Epithelial cell of prostate (primary cell): ENCODE measurements around the gene GLT6D1.

ENCODE experiments used
- DNase-seq: peaks from one replicate; pipeline ENCODE4 v3.0.0-alpha.2; 2011; ENCODE audit warnings: low read depth, low spot score
- H3K27ac ChIP-seq: fragments of 450-650 bp; 2 replicates; pipeline ENCODE4 v1.5.1; 2017; ENCODE audit warnings: mild to moderate bottlenecking

The GLT6D1 gene

DNA sequence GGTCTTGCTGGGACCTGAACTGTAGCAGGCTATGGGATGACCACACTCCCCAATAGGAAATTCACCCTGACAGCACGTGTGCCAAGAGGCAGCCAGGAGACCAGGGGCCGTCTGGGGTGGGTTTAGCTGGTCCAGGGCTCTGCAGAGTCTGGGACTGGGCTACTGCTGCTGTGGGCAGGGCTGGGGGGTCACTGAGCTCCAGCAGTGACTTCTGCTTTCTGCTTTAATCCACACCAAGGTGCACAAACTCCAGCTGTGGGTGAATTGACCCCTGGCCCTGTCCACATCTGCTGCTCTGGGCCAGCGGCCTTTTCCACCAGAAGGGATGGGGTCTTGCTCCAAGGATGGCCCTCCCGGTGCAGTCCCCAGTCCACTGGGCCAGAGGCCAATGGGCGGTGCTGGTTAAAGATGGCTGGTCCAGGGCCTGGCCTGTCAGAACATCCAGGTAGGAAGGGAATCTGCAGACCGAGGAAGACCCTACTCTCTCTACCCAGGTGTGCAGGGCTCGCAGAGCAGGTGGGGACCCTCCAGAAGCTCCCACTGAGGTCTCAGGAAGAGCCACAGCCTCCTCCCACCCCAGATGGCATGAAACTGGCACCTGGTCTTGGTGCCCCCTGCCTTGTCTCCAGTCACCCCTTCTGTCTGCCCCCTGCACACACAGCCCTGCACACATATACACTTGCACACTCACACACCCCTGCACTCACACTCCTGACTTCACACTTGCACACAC, 28.0 kb downstream of the GLT6D1 start:
- no peak overlapping the region for H3K27ac ChIP-seq
- DNase-seq, result no peak

DNA sequence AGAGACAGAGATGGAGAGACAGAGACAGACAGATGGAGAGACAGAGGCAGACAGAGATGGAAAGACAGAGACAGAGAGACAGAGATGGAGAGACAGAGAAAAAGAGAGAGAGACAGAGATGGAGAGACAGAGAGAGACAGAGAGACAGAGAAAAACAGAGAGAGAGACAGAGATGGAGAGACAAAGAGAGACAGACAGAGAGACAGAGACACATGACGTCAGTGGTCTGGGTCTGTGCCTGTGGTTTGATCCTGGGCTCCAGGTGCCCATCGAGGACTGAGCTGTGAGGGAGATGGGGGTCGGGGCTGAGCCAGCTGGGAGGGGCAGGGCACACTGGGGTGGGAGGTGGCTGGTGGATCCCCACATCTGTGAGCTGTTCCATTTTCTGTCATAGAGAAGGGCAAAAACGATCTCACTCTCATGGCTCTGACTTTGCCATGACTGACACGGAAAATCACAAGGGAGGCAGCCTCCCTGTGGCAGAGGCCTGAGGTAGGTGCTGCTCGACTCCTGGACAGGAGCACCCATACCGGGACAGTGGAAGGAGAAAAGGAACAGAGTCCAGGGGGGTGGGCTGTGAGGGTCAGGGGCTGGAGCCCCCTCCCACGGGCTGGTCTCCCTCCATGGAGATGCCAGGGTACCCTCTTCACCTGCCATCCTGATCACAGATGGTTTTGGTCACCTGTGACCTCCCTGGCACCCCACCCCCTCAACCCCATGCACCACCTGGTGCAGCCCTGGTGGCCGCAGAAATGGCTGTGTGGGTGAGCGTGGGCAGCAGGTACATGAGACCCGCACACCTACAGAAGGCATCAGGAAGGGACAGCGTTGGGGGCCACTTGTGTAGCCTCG, 28.8 kb downstream of the GLT6D1 start:
- DNase-seq, result no peak
- no peak overlapping the region for H3K27ac ChIP-seq

DNA sequence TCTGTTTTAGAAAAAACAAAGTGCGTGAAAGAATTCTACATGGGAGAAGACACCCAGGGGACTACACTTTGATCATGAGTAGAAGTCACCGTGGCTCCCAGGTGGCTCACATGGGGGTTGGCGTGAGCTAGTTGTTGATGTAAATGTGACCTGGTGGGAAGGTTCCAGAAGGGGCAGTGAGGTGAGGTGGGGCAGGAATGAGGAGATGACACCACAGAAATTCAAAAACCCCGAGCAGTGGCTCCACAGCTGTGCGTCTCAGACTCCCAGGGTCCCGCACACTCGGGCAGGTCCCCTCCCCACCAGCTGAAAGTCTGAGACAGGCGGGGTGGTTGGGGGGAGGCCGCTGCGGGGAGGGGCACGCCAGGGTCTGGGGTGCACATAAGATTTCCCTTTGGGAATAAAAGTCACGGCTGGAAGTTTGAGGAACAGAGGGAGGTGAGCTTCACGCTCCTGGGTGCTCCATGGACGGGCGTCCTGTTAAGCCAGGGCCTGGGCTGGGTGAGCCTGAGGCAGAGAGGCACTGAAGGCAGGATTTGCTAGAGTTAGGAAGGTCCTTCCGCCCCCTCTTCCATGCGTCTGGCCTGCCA, 29.9 kb downstream of the GLT6D1 start:
- no peak for DNase-seq

DNA sequence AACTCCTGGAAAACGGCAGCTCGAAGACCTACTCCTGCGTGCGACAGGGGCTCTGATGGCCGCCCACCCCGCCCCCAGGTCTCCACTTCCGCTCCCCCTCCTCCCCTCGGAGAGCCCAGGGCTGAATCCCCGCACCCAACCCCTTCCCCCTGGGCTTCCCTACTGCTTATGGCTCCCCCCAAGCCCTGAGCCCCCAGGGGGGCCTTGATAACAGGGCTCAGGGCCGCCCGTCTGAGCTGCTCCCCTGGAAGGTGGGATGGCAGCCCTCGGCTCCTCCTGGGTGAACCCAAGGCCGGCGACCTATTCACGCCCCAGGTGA, 30.4 kb downstream of the GLT6D1 start:
- no peak for DNase-seq
- no peak overlapping the region for H3K27ac ChIP-seq

More for the DNA sequence above, 29.9 kb downstream of the GLT6D1 start:
- H3K27ac ChIP-seq, result no peak overlapping the region

DNA sequence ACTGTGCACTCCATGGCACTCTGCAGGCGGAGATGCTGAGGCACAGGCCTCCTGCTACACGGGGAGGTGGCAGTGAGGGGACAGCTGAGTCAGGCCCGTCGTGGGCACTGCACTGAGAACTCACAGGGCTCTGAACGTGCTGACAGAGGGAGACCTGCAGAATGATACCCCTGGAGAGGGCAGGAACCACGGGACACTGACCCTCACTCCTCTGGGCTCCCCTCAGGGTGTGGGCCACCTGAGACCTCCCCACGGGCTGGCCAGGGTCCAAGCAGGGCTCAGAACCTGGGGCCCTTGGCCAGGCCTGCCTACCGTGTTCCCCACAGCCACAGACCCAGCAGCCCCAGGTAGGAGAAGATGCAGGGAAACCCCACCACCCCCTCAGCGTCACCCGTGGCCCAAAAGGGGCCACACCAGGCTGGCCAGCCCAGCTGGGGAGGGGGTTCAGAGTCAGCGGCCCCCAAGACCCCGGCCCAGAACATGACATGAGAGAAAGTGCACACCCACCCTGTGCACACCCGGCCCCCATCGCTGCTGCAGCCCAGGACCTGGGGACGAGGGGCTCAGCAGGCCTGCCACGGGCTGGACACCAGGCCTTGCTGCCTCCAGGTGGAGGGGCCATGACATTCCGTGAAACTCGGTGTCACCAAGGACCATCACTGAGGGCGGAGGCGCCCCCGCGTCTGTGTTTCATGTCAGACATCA, 30.9 kb downstream of the GLT6D1 start:
- no peak for DNase-seq
- H3K27ac ChIP-seq, result no peak overlapping the region

DNA sequence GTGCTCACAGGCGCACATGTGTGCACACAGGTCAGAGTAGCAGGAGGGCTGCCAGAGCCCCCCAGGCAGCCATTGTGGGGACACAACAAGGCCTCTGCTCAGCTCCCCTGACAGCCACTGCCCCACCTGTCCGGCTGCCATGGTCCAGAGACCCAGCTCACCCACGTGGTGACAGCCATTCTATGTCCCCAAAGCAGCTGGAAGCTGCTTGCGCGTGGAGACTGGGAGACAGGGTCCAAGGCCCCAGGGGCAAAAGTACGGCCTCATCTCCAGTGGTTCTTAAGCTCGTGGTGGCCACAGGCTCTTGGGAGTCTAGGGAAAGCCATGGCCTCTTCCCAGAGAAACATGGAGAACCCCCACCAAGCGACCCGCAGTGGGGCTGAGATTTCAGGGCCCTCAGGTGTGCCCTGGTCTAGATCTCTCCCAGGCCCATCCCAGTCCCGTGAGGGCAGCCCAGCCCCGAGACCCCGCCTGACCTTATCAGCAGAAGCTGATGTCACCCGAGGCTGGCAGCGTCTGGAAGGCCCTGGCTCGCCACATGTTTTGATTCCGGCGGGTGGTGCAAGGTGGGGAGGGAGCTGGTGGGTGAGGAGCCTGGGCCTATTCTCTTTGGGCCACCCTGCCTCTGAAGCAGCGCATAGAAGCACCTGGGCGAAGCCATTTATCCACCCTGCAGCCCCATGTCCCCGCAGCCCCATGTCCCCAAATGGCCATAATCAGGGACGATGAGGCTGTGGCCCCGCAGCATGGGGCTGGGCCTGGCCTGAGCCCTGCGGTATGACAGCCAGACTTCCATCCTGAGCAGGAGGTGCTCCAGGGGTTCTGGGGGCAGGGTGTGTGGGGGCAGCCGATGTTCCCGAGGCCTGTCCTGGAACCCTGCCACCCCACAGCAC, 31.7 kb downstream of the GLT6D1 start:
- H3K27ac ChIP-seq, result no peak overlapping the region
- no peak for DNase-seq

DNA sequence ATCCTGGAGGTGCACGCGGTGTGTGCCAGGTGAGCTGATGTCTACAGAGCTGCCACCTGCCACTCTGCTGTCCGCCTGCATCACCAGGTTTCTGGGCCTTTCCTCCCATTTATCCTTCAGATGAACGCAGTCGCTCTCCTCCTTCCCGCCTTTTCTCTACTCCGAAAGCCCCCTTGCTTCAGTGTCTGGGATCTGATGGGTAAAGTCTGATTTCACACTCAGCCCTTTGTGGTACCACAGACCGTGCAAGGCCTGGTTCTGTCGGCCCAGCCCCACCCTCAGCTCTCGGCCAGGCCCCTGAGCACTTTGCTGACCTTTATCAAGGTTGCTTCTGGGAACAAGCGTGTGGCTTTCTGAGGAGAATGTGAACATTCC, 32.5 kb downstream of the GLT6D1 start:
- no peak overlapping the region for H3K27ac ChIP-seq

DNA sequence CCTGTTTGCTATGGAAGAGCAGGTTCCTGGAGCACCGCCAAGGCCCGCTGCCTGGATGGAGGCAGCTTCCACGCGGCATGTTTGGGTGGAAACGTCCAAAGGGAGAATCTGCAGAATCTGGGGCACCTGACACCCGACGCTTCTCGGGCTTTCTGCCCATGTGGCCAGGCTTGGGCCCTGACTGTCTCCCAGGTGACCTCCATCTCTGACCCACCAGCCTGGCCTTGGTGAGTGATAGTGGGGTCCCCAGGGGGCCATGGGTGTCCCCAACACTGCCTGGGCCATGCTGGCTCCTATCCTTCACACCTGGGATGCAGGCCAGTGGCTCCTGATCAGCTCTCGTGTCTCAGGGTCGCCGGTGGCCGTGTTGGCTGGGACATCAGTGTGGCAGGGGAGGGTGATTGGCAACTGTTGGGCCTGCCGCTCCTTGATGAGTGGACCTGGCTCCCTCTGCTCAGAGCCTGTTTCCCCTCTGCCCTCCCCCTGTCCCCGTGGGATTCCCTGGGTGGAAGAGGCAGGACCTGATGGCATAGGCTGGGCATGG, 34.0 kb downstream of the GLT6D1 start:
- DNase-seq, result no peak
- no peak overlapping the region for H3K27ac ChIP-seq

More for the DNA sequence above, 32.5 kb downstream of the GLT6D1 start:
- no peak for DNase-seq

DNA sequence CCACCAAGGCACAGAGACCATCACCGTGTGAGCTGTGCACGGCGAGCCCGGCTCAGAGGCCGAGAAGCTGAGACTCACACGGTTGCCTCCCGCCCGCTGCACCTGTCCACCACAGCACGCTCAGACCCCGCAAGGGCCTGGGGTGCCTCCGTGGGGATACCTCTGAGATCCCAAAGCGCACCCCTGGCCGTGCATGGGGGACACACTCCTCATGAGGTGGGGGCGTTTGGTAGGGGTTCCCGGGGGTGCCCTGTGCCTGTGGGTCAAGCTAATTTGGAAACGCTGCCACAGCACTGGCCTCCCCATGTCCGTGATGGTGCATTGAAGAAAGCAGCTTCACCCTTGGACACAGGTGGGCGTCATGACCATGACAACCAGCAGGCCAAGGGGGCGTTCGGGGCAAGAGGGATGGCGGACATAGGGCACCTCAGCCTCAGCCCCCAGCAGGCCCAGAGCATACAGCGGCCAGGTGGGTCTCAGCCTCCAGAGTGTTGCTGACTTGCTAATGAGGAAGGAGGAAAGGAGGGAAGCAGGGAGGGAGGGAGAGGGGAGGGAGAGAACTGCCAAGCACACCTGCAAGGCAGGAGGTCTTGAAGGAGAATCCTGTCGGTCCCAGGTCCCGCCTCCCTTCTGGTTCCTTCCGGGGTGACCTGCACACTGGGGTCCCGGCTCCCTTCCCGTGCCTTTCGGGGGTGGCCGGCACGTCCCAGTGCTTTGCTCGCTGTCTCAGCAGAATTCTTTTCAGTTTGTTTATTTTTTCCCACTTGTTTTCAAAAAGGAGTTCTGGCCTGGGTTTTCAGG, 34.7 kb downstream of the GLT6D1 start:
- H3K27ac ChIP-seq, result no peak overlapping the region
- no peak for DNase-seq

DNA sequence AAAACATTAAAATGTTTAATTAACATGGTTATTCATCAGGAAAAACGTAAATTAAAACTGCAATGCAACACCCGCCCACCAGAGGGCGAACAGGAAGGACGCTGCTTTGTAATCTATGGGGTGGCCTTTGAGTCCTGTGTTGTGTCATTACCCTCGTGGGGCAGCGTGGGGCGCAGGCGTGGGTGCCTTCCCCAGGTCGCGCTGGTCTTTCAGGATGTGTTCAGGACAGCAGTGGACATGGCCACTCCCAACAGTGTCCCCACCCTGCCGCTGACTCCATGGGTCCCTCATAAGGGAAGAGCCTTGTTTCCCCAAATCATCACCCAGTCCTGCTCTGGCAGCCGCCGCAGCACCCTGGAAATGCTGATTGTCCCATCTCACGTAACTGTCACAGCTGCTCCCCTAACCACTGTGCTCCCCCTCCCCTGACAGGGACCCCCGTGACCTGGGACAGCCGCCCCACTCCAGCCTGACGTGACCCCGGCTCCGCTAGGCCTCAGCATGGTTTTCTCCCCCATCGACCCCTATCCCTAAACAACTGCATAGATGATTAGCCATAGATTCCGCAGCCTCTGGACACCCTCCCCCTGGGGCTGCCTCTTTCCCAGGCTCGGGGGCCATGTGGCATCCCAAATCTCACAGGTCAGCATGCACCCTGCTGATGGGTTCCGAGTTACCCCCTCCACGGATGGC, 36.4 kb downstream of the GLT6D1 start:
- no peak for DNase-seq
- no peak overlapping the region for H3K27ac ChIP-seq

DNA sequence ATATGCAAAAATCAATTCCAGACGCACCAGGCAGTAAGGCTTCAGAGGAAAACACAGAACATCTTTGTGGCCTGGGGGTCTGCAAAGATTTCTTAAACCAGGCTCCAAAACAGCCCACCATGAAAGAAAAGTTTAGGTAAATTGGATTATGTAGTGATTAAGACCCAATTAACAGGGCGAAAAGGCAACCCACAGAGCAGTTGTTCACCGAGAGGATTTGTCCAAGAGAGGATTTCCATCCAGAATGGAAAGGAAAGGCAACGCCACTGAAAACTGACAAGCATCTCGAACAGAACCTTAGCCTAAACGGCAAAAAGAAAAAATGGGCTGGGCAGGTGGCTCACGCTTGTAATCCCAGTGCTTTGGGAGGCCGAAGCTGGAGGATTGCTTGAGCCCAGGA, 37.4 kb downstream of the GLT6D1 start:
- H3K27ac ChIP-seq, result no peak overlapping the region
- DNase-seq, result no peak

DNA sequence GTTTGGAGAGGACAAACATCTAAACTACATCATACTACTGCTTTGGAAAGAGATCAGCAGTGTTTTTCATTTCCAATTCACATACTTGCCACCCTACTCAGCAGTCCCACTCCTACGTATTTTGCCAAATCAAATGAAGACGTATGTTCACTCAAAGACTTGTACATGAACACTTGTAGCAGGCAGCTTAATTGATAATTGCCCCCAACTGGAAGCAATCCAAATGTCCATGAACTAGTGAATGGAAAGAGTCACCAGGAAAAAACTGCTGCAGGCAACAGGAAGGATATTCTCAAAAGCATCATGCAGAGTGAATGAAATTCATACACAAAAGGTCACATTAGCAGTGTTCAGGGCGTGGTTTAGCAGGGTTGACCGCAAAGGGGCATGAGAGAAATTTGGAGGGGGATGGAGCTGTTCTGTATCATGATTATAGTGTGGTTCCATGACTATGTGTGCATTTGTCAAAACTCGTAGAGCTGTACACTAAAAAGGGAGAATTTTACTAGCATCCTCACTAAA, 39.0 kb downstream of the GLT6D1 start:
- no peak for DNase-seq
- no peak overlapping the region for H3K27ac ChIP-seq

DNA sequence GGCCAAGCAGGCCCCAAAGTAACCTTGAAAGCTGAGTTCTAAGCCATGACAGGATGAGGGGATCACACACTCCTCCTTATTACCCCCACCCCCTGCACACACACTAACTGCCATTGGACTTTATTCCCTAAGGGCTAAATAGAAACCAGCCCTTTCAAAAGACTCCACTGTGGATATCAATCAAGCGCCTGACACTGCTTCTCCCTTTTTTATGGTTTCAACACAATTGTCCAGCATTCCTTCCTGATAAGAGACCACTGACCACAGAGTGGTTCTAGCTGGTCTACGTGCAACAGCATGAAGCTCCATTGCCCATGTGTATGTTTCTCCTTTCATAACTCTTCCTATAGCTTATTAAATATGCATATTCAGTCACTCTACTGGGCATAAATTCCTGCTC, 43.1 kb downstream of the GLT6D1 start:
- H3K27ac ChIP-seq, result no peak overlapping the region
- DNase-seq, result no peak

DNA sequence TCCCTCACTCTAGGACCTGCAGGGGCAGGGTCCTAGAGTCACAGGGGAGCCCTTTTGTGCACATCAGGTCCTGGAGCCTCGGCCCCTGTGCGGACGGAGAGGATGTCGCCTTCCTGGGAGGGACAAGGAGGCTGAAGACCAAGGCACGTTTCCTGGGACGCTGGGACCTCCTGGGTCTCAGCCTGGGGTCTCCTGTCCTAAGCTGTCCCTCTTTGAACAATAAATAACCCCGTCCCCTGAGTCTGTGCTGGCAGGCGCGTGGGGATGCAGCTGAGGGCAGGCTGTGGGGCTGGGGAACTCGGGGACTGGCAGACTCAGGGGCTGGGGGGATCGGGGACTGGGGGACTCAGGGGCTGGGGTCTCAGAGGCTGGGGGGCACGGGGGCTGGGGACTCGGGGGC, 46.7 kb downstream of the GLT6D1 start:
- H3K27ac ChIP-seq, result no peak overlapping the region
- no peak for DNase-seq

DNA sequence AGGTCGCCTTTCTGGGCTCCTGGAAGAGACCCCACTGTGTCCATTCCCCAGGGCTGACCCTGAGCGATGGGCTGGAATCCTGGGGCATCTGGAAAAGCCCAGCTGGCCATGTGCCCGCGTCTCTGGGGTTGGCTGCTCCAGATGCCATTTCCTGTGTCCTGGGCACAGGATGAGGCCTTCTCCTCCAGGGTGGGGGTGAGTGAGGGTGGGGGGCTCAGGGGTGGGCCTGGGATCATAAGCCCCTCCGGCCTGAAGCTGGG, 47.1 kb downstream of the GLT6D1 start:
- no peak overlapping the region for H3K27ac ChIP-seq
- no peak for DNase-seq

DNA sequence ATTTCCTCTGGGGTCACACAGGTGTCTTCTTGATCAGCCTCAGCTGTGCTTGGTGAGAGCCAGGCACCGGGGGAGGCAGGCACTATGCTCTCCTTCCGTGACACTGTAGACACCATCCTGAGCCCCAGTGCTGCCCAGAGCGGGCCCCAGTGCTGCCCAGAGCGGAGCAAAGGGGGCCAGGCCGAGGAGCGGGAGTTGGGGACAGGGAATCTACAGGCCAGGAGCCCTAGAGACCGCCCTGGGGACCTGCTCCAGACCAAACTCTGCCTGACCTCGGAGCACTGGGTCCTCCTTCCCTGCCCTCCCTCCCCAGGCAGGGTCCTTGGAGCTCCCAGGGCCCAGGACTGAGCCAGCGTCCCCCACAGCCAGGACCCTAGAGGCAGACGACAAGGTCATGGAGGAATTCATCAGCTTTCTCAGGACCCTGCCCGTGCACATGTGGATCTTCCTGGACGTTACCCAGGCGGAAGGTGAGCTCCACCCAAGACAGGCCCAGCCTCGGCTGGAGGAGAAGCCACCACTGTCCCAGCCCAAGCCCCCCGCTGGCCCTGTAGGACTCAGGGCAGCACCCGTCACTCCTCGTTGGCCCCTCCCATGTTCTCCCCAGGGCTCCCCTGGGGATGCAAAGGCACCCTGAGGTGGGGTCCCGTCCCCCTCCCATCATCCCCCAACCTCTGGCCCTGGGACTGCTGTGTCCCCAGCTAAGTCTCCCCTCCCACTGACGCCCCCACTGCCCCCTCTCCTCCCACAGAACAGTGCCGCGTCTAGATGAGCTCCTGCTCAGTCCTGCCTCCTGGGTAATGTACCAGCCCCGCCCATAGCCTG, 47.6 kb downstream of the GLT6D1 start:
- DNase-seq, result no peak
- no peak overlapping the region for H3K27ac ChIP-seq

DNA sequence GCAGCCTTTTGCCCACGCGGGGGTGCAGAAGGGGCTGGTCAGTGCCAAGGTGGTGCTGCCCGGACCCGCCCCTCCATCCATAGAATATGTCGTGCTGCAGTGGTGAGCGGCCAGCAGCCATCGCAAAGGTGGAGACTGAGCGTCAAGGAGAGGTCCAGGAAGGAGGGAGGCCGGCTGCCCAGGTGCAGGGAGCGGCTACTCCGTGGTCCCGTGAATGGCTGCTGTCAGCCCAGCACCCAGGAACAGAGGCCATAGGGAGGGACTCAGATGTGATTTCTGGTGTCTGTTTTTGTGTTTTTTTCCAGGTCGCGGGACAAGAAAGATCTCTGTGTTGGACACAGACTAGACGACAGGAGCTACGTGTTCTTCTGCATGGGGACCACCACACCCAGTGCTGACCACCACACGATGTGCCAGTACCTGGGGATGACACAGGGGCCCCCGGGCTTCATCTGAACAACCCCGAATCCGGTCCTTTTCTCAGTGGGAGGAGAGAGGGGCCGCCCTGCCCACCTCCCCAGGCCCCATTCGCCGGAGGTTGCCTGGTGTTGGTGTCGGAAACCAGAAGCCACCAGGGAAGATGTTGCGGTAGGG, 48.8 kb downstream of the GLT6D1 start:
- no peak for DNase-seq
- no peak overlapping the region for H3K27ac ChIP-seq
